NCI-H2196 treated with DMSO at 0.1 percent for 48 hours (cell line): Measurements from ENCODE around the gene TOR4A.
"Not testable (repeated sequence)": the region's sequence is repeated elsewhere in the genome, so short reads cannot be mapped to it uniquely, and the experiment has no call there.

Experiments
- DNase-seq: peaks from one replicate; lab custom pipeline; 2025; ENCODE audit not compliant: unreplicated experiment; lab: John Stamatoyannopoulos, UW

The TOR4A gene

GRCh38 chr9:137316012-137316981, 38.8 kb downstream of the TOR4A start:
- no peak for DNase-seq

GRCh38 chr9:137317021-137317717, 39.6 kb downstream of the TOR4A start:
- DNase-seq, result no peak

DNA sequence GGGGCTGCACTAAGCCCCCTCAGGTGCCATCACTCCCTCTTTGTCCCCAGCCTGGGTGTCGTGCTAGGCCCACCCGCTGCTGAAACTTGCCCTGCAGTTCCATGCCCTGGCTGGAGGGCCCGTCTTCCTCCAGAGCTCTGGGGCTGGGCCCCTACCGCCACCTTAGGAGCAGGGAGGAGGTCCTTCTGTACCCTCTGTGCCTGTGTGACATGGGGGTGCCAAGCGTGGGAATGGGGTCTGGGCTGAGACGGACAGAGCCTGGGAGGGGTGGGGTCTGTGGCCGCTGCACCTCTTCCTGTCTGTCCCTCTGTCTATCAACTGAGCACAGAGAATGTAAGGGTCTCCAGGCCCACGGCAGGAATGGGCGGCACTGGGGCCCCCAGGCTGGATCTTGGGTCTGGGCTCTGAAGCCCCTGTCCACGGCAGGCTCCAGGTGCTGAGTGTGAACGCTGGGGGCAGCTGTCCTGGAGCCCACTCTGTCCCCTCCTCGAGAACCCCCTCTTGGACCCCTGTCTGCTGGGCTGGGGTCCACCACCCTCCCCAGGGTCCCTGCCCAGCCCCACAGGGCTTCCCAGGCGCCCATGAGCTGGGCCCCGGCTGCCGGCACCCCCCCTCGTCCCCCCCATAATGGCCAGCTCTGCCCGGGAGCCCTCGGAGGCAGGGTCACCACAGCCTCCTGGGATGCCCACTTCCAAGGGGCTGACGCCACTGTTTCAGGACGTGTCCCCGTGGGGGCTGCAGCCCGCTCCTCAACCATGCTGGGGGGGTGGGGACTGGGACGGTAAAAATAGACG, 40.4 kb downstream of the TOR4A start:
- no peak for DNase-seq

- DNase-seq, result no peak
Measured at GRCh38 chr9:137318602-137319001, 41.1 kb downstream of the TOR4A start.

GRCh38 chr9:137319011-137319738, 41.6 kb downstream of the TOR4A start:
- no peak for DNase-seq

GRCh38 chr9:137319739-137320551, 42.4 kb downstream of the TOR4A start:
- DNase-seq, result no peak

DNA sequence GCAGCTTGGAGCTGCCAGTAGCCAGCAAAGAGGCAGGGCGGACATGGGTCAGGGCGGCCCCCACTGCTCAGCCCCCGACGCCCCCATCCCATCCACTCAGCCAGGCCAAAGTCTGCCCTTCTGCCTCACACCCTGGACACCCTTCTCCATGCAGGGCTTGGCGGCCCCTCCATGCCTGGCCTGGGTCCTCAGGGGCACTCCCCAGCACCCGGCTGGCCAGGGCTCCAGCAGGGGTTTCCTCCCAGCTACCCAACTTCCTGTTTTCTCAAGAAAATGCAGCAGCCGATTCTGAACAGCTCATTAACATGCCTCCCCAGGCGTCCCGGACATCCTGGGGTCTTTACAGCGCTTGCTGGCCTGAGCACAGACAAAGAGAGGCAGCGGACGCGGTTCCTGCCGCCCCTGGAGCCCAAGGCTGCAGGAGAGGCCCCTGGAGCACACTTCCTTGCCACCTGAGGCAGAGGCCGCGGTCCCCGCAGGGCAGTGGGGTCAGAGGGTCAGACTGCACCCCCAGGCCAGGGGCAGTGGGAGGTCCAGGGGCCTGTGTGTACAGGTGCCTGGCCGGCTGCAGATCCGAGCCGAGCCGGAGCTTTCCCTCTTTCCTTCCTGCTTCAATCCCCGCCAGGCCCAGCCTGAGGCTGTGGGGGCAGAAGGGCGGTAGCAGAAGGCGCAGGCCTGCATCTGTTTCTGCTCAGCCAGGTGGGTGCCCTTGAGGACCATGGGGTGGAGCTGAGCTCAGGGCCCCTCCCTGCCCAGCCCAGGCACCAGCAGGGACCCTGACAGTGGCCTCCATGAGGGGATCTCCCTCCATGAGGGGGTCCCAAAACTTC, 43.2 kb downstream of the TOR4A start:
- no peak for DNase-seq

- no peak for DNase-seq
Measured at GRCh38 chr9:137321726-137322361, 44.3 kb downstream of the TOR4A start.

DNA sequence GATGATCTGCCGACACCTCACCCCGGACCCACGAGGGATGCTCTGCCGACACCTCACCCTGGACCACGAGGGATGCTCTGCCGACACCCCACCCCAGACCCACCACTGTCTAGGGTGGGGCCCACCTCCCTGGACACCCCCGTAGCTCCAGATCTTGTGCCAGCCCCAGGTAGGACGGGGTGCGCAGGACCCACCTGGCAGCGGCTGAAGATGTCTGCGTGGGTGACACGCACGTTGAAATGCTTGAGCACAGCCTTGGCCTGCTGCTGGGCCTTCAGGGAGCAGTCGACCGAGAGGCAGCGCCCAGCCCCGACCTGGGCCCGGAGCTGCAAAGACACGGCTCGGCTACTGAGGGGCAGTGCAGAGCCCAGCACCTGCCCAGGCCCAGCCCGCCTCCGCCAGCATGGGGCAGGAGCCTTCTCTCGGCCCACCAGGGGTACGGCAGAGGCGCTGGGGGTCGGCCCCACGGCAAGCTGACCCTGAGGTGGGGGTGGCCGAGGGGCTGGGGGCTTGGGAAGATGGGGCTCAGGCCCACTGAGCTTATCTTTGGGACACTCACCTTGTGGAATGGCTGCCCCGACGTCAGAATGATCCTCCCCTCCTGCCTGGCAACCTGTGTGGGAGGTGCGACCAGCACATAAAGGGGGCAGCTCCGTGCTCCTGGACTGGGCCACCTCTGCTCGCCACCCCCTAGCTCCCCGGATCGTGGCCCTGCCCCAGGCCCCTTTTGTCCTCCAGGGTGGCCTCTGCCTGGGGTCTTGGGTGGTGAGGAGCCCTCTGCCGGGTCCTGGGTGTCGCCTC, 46.2 kb downstream of the TOR4A start:
- no peak for DNase-seq

DNA sequence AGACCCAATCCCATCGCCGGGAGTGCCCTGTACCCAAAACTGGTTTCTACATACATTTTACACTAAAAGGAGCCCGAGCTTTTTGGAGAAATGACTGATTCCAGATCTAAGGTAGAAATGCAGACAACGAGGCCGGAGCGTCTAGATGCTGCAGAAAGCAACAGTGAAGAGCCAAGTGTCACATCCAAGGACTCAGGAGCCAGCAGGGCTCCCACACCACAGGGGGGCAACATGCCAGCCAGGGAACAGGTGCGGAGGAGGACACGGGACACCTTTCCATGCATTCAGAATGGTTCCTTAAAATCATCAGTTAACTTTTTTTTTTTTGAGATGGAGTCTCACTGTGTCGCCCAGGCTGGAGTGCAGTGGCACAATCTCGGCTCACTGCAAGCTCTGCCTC, 47.6 kb downstream of the TOR4A start:
- no peak for DNase-seq

DNA sequence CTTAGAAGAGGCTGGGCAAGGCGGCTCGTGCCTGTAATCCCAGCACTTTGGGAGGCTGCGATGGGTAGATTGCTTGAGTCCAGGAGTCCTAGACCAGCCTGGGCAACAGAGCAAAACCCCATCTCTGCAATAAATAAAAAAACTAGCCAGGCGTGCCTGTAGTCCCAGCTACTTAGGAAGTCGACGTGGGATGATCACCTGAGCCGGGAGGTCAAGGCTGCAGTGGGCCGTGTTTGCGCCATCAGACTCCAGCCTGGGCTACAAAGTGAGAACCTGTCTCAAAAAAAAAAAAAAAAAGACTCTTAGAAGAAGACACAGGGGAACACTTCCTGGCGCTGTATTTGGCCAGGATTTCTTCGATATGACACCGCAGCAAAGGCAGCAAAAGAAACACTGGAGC, 48.3 kb downstream of the TOR4A start:
- DNase-seq, result no peak

- DNase-seq, result no peak
Measured at GRCh38 chr9:137326445-137327065, 49.0 kb downstream of the TOR4A start.

DNA sequence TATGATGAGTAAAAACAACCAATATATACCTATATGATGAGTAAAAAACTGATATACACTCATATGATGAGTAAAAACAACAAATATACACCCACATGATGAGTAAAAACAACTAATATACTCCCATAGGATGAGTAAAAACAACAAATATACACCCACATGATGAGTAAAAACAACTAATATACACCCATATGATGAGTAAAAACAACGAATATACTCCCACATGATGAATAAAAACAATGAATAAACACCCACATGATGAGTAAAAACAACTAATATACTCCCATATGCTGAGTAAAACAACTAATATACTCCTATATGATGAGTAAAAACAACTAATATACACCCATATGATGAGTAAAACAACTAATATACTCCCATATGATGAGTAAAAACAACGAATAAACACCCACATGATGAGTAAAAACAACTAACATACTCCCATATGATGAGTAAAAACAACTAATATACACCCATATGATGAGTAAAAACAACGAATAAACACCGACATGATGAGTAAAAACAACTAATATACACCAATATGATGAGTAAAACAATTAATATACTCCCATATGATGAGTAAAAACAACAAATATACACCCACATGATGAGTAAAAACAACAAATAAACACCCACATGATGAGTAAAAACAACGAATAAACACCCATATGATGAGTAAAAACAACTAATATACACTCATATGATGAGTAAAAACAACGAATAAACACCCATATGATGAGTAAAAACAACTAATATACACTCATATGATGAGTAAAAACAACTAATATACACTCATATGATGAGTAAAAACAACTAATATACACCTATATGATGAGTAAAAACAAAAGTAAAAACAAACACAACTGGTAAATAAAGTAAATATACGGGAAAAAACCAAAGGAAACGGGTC, 50.4 kb downstream of the TOR4A start:
- DNase-seq, result not testable (repeated sequence)

DNA sequence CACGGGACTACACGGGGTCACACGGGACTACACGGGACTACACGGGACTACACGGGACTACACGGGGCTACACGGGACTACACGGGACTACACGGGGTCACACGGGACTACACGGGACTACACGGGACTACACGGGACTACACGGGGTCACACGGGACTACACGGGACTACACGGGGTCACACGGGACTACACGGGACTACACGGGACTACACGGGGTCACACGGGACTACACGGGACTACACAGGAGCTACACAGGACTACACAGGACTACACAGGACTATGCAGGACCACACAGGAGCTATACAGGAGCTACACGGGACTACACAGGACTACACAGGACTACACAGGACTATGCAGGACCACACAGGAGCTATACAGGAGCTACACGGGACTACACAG, 52.1 kb downstream of the TOR4A start:
- not testable (repeated sequence) for DNase-seq

- DNase-seq, result no peak
Measured at GRCh38 chr9:137330689-137331088, 53.2 kb downstream of the TOR4A start.

- DNase-seq, result no peak
Measured at GRCh38 chr9:137331929-137332328, 54.4 kb downstream of the TOR4A start.
